HG03196 (cell line): ENCODE data around the gene PLCL1.
"Not testable (repeated sequence)": the region's sequence is repeated elsewhere in the genome, so short reads cannot be mapped to it uniquely, and the experiment has no call there.

ENCODE experiments used
- ATAC-seq: cut with Tn5 transposase; IDR thresholded peaks from one replicate; pipeline ENCODE4 v1.9.1; 2021; ENCODE audit not compliant: unreplicated experiment

The PLCL1 gene

GRCh38 chr2:197809064-197809463, 4.7 kb downstream of the PLCL1 start:
- ATAC-seq: no peak

- no peak for ATAC-seq
Observed at GRCh38 chr2:197810016-197810415, 5.6 kb downstream of the PLCL1 start.

GRCh38 chr2:197810491-197810890, 6.1 kb downstream of the PLCL1 start:
- ATAC-seq: no peak

GRCh38 chr2:197813093-197813787, 8.8 kb downstream of the PLCL1 start:
- ATAC-seq: no peak

- no peak for ATAC-seq
Observed at GRCh38 chr2:197814526-197814925, 10.1 kb downstream of the PLCL1 start.

- no peak for ATAC-seq
Observed at GRCh38 chr2:197821550-197822289, 17.3 kb downstream of the PLCL1 start.

GRCh38 chr2:197822333-197822732, 17.9 kb downstream of the PLCL1 start:
- no peak for ATAC-seq

- ATAC-seq: no peak
Observed at GRCh38 chr2:197827618-197828017, 23.2 kb downstream of the PLCL1 start.

- no peak for ATAC-seq
Observed at GRCh38 chr2:197828464-197829135, 24.2 kb downstream of the PLCL1 start.

GRCh38 chr2:197834771-197835170, 30.4 kb downstream of the PLCL1 start:
- not testable (repeated sequence) for ATAC-seq

- no peak for ATAC-seq
Observed at GRCh38 chr2:197835293-197835692, 30.9 kb downstream of the PLCL1 start.

- ATAC-seq: peak; percentile 99
Observed at GRCh38 chr2:197838036-197838435, 33.6 kb downstream of the PLCL1 start.

- ATAC-seq: no peak
Observed at GRCh38 chr2:197838579-197838978, 34.2 kb downstream of the PLCL1 start.

- no peak for ATAC-seq
Observed at GRCh38 chr2:197839327-197839726, 34.9 kb downstream of the PLCL1 start.

GRCh38 chr2:197839856-197840255, 35.5 kb downstream of the PLCL1 start:
- ATAC-seq: no peak

- ATAC-seq: no peak
Observed at GRCh38 chr2:197846128-197846527, 41.7 kb downstream of the PLCL1 start.

GRCh38 chr2:197846777-197847176, 42.4 kb downstream of the PLCL1 start:
- ATAC-seq: no peak

GRCh38 chr2:197847651-197848401, 43.4 kb downstream of the PLCL1 start:
- no peak for ATAC-seq

GRCh38 chr2:197848602-197849001, 44.2 kb downstream of the PLCL1 start:
- ATAC-seq: no peak

- no peak for ATAC-seq
Observed at GRCh38 chr2:197850882-197851450, 46.6 kb downstream of the PLCL1 start.

GRCh38 chr2:197851451-197851850, 47.1 kb downstream of the PLCL1 start:
- ATAC-seq: no peak
